GM18868 (cell line): Measurements from ENCODE around the gene LCE1F.

Experiments
- ATAC-seq: cut with Tn5 transposase; IDR thresholded peaks from one replicate; pipeline ENCODE4 v1.9.1; 2021; ENCODE audit warnings: mild to moderate bottlenecking, moderate library complexity; ENCODE audit not compliant: unreplicated experiment

LCE1F gene

DNA sequence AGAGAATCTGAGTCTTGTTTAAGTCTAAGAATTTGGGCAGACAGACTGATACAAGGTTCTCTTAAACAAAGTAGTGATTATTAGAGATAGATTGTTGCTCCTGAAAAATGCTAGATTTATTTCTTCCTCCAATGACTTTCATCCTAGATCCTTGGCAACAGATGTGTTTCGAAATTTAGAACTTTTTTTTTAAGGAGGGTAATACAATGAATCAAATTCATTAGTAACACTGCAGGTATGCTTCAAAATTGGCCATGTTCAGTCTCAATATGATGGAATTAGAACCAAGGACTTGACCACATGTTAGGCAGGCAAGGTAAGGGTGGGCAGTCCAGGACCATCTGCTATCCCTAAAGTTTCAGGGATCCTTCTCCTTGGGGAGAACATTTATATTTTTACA is 4.5 kb upstream of the LCE1F start:
- ATAC-seq: no peak

DNA sequence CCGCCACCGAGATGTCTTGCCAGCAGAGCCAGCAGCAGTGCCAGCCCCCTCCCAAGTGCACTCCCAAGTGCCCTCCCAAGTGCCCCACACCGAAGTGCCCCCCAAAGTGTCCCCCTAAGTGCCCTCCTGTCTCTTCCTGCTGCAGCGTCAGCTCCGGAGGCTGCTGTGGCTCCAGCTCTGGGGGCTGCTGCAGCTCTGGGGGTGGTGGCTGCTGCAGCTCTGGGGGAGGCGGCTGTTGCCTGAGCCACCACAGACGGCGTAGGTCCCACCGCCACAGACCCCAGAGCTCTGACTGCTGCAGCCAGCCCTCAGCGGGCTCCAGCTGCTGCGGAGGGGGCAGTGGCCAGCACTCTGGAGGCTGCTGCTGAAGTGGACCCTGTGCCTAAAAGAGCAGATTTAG is 1.4 kb downstream of the LCE1F start:
- no peak for ATAC-seq

DNA sequence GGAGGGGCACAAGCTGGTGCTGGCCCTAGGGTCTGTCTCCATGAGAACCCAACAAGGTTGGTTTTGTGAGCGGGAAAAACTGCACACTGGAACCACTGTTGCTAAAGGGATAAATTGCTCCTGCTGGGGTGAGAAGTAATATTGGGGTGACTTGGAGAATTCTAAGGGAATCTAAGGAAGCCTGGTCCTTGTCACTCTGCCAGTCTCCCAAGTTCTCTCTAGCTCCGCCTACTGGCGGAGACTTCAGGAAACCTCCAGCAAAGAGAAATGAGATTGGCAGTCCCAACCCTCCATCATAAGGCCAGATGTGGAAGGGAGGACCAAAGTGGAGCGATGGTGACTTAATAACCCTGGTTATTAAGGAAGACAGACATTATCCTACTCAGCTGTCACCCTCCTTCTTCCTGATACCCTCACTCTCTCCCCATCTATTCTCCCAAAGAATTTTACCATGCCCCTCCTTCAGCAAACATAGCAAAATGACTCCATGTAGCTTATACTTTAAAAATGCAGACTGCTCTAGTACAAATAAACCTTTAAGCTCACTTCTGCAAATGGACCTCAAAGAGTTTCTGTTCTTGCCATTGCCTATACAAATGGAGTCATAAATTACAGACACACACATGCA is 2.7 kb downstream of the LCE1F start:
- no peak for ATAC-seq

DNA sequence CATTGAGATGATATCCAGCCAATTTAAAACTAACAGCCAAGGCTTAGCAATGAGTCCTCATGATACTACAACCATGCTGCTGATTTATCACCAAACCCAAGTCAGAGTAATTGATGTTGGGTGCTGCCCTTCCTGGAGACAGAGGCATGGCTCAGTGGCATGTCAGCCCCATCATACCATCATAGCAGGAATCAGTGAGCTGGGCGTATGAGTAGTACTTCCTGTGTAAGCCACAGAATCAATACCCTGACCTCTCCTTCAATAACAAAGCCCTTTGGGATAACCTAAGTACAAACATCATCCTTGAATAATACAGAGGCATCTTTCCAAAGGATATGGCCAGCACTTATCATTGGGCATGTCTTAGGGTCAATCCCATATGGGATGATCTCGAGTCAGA is 8.2 kb downstream of the LCE1F start:
- no peak for ATAC-seq

DNA sequence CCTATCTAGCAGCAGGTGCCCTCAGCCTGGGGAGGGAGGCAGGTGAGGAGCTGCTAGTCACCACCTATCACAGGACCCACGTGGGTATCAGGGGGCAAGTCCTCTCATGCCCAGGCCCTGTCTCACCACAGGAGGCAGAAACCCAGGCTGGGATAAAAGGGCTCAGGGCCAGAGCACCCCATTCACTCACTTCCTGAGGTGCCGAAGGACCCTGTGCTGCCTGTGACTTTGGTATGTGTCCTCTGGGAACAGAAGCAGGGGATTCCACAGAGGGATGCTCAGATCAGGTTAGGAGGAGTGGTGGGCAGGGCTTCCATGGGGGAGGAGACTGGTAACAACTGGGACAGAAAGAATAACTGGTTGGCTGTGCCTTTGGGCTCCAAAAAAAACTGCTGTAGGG is 11.1 kb downstream of the LCE1F start, which contains the start of gene LCE1E:
Gene LCE1E, plus strand, starts transcription at position 181 of the 400 bp plus-strand sequence. CDS start 1,043 bp downstream, outside the sequence.
- ATAC-seq: no peak

DNA sequence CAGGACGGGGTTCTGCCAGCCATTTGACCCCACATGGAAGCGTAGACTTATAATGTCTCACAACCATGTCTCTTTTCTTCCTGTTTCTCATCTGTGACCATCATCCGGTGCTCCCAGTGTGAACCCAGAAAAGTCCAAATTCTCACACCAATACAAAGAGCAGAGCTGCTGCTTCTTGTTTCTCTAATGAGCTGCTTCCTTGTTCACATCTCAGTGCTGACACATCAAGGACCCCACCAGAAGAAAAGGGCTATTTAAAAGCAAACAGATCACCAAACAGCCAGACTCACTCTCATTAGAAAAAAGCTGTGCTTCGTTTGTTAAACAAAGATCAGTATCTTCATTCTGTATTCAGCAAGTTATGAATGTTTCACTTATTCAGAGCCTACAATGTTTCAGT is 20.7 kb downstream of the LCE1F start:
- no peak for ATAC-seq

DNA sequence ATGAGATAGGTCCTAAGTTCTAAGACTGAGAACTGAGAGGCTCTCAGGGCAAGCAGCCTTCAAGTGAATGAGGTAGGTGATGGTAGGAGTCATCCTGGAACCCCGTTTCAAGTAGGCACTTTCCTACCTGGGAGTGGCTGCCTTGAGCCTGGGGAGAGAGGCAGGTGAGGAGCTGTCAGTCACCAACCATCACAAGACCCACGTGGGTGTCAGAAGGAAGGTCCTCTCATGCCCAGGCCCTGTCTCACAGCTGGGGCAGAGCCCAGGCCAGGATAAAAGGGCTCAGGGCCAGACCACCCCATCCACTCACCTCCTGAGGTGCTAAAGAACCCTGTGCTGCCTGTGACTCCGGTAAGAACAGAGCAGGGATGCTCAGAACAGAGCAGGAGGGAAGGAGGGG is 21.5 kb downstream of the LCE1F start, which contains the start of gene LCE1D:
Gene LCE1D, plus strand, starts transcription at position 301 of the 400 bp plus-strand sequence. CDS start 1,074 bp downstream, outside the sequence.
- ATAC-seq: no peak

DNA sequence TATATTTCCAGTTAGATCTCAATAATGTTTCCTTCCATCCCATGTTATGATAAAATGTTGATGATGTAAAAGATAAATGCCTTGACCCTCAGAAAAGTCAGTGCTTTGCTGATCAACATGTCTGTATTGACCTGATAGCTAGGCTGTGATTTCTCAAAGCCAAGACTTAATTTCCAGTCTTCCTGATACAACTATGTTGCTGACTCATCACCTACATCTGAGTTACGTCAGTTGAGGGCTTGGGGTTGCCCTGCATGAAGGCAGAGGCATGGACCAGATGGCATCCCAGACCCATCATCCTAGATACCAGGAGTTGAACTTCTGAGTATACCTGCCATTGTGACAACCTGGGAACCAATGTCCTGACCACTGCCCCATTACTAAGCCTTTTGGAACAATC is 26.4 kb downstream of the LCE1F start:
- ATAC-seq: no peak

DNA sequence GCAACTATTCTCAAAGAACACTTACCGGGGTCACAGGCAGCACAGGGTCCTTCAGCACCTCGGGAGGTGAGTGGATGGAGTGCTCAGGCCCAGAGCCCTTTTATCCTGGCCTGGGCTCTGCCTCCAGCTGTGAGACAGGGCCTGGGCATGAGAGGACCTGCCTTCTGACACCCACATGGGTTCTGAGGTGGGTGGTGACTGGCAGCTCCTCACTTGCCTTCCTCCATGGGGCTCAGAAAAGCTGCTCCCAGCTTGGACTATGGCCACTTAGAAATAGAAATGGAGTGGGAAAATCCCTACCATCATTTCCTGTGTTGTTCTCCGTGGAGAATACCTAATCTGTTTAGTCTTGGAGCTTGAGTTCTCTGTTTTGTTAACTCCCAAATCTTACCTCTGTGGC is 31.6 kb downstream of the LCE1F start, which contains the start of gene LCE1C:
Gene LCE1C, minus strand, starts transcription at position 76 of the 400 bp plus-strand sequence. CDS start 1,173 bp downstream, outside the sequence.
- ATAC-seq: no peak

DNA sequence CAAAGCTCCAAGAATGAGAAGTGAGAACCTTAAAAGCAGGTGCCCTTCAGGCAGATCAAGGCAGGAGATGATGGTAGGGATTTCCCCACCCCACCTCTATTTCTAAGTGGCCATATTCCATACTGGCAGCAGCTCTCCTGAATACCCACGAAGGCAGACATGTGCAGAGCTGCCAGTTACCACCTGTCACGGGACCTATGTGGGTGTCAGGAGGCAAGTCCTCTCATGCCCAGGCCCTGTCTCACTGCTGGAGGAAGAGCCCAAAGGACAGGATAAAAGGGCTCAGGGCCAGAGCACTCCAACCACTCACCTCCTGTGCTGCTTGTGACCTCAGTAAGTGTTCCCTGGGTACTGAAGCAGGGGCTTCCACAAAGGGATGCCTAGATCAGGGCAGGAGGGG is 36.1 kb downstream of the LCE1F start:
- no peak for ATAC-seq

DNA sequence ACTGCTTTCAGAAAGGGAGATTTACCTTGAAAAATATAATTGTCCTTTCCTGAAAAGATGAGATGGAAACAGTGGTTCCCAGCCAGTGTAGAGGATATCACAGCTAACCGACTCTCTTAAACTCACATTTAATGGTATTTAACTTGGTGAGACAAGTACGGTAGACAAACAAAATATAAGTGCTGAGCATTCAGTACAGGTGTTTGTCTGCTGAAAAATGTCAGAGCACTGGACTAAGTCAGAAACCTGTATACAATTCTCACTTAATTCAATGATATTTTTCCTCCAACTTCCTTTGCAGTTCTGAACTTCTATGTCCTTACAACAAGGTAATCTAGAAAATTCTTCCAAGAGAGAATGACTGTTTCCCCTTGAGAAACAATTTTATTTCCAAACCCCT is 36.7 kb downstream of the LCE1F start, which contains the start of gene LCE1B:
Gene LCE1B, plus strand, starts transcription at position 301 of the 400 bp plus-strand sequence. CDS start 476 bp downstream, outside the sequence.
- ATAC-seq: no peak

DNA sequence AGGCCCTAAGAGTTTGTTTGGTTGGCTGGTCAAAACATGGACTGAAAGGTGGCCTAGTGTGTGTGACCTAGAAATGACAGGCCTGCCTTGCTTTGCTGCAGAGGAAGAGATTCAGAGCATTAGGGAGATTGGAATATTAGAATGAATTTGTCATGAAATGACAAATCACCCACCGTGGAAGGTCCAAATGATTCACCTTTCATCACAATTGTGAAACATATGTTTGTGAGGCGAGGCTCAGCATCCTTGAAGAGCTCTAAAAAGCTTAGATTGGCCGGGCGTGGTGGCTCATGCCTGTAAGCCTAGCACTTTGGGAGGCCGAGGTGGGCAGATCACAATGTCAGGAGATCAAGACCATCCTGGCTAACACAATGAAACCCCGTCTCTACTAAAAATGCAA is 42.4 kb downstream of the LCE1F start:
- no peak for ATAC-seq

DNA sequence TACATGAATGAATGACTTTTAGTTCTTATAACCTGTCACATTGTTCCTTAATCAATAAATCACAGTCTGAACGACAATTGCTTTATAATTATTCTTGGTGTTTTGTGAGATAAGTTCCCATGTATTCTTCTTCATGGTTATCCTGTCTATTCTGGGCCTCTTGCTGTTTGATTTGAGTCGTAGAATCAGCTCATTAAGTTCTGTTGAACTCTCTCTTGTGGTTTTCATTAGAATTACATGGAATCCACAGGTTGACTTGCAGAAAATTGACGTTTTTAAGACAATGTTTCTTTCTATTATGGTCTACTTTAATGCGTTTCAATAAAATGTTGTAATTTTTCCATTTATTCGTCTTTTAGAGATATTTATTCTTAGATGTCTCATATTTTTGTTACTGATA is 48.4 kb downstream of the LCE1F start:
- no peak for ATAC-seq

DNA sequence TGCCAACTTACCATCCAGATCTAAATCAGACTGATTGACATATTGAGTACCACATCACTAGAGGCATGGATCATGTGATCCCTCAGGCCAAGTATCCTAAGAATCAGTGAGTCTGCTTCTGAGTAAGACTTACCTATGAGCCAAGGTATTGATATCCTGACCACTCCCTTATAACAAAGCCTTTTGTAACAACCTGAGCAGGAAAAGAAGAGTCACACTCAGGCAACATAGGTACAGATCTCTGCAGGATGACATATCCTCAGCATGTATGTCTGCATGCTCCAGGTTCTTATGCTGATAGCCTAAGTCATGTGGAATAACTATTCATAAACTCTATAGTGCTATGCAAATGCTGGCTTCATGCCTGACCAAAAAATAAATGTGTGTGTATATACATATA is 50.0 kb downstream of the LCE1F start:
- no peak for ATAC-seq
